ENCODE measurements around the gene CRHR1. TPM values are rescaled to one million over a fixed set of nuclear protein-coding genes. Genes with fewer than 3 reads are reported as not detected.

CRHR1 gene
- total RNA-seq, 1 donor from 2014 or later: not detected

DNA sequence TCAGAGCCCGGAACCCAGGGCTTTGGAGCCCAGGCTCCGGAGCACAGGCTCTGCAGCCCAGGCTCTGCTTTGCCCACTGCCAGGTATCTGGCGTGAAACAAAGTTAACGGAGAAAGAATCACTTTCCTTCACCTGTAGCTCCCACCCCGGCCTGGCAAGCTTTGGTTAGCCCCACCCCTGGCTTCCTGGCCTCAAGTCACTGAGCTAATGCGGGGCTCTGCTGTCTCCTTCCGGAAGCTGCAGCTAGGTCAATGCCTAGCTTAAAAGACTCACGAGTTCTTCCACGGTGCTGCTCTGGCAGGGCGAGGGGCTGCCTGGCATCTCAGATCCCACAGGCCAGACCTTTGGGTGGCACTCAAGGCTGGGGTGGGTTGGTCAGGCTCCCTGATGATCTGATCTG, 39.5 kb downstream of the CRHR1 start:
- intact Hi-C loops (cut with micrococcal nuclease): no loop called here
- no peaks in the 10 kb centered on the region for H3K36me3 Mint-ChIP-seq (ENCODE audit: low read depth)
- no peaks in the 10 kb centered on the region for H3K9me3 Mint-ChIP-seq
- H3K4me3 Mint-ChIP-seq (ENCODE audit: low read depth): no peak overlapping the region
- peaks cover 4% of the 10 kb centered on the region for H3K27me3 Mint-ChIP-seq (ENCODE audit: low read depth)
- DNase-seq (ENCODE audit: low spot score): no peak
- H3K27ac Mint-ChIP-seq: no peak overlapping the region
- no peaks in the 10 kb centered on the region for H3K4me1 Mint-ChIP-seq (ENCODE audit: low read depth)

DNA sequence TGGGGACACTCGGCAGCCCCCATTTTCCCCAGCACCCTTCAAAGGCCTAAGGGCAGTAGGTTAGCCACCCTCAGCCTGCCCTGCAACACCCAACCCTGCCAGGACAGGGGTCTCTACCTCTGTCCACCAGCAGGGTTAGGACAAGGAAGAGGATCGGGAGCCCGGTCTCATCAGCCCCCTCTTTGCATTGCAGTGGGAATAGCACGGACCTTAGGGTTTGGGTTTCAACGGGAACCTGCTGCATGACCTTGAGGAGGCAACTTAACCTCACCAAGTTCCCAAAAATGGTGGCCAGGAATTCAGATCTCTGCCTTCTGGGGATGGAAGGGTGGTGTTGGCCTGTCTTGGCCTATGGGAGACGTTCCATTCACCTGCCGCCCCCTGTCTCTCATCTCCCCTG, 40.4 kb downstream of the CRHR1 start:
- H3K9me3 Mint-ChIP-seq: no peaks in the 10 kb centered on the region
- H3K4me3 Mint-ChIP-seq (ENCODE audit: low read depth): no peak overlapping the region
- intact Hi-C loops (cut with micrococcal nuclease): no loop called here
- no peaks in the 10 kb centered on the region for H3K36me3 Mint-ChIP-seq (ENCODE audit: low read depth)
- no peaks in the 10 kb centered on the region for H3K4me1 Mint-ChIP-seq (ENCODE audit: low read depth)
- H3K27ac Mint-ChIP-seq: no peak overlapping the region
- H3K27me3 Mint-ChIP-seq (ENCODE audit: low read depth): peaks cover 4% of the 10 kb centered on the region
- DNase-seq (ENCODE audit: low spot score): no peak

DNA sequence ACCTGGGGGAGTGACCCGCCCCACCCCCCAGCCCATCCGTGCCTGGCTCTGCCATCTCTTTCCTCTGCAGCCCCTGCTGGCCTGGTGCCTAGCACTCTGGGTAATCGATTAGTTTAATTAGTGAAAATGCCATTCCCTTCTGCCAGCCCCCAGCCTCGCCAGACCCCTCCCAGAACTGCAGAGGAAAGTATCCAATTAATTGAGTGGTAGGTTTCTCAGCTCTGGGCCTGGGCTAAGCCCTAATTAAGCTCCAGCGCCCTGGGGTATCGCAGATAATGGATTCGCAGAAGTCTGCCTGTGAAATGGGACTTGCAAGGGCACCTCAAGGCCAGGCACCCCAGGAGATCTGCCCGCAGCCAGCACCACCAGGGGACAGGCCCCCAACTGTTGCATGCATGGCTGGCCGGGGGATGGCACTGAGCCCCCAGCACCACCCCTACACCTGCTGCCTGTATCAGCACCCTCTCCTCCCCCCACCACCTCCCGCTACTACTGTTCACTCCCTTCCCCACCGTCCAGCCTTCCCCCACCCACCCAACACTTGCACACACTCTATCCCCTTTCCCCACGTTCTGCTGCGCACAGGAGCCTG, 40.9 kb downstream of the CRHR1 start:
- Mint-ChIP-seq H3K9me3 (no peaks in the 10 kb centered on the region), H3K4me3 (ENCODE audit: low read depth) (no peak overlapping the region), H3K4me1 (ENCODE audit: low read depth) (no peaks in the 10 kb centered on the region), H3K27me3 (ENCODE audit: low read depth) (peaks cover 4% of the 10 kb centered on the region), H3K27ac (no peak overlapping the region), H3K36me3 (ENCODE audit: low read depth) (no peaks in the 10 kb centered on the region)
- DNase-seq (ENCODE audit: low spot score): no peak
- intact Hi-C loops (cut with micrococcal nuclease): no loop called here

GRCh38 chr17:45825792-45826191, 41.7 kb downstream of the CRHR1 start:
- H3K9me3 Mint-ChIP-seq: no peaks in the 10 kb centered on the region
- no peak overlapping the region for H3K4me3 Mint-ChIP-seq (ENCODE audit: low read depth)
- no peaks in the 10 kb centered on the region for H3K36me3 Mint-ChIP-seq (ENCODE audit: low read depth)
- peaks cover 1% of the 10 kb centered on the region for H3K27me3 Mint-ChIP-seq (ENCODE audit: low read depth)
- intact Hi-C loops (cut with micrococcal nuclease): no loop called here
- no peak for DNase-seq (ENCODE audit: low spot score)
- no peaks in the 10 kb centered on the region for H3K4me1 Mint-ChIP-seq (ENCODE audit: low read depth)
- no peak overlapping the region for H3K27ac Mint-ChIP-seq

DNA sequence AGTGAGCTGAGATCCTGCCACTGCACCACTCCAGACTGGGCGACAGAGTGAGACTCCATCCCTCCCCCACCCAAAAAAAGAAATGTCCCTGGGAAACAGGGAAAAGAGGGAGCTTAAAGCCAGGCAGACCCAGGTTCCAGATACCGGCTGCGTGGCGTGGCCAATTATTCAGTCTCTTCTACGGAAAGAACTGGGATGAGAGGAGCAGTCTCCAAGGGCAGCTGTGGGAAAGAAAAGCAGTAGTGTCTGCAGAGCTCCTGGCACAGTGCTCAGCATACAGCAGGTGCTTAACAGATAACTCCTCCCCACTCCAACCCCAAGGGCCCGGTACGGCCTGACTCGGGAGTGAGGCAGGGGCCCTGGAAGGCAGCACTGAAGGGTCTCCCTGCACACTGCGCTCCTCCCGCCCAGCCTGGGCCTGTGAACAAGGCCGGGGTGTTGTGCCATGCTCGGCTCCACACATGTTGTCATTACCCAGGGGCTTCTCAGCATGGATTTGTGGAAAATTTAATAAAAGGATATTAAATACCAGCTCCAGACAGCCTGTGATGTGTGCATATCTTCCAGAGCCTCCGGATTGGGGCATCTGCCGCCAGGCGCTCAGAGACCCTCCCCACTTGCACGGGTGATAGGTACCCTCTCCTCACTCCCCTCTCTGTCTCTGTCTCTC, 42.9 kb downstream of the CRHR1 start:
- Mint-ChIP-seq H3K36me3 (ENCODE audit: low read depth) (no peaks in the 10 kb centered on the region), H3K27ac (no peak overlapping the region), H3K27me3 (ENCODE audit: low read depth) (peaks cover under 1% of the 10 kb centered on the region), H3K4me1 (ENCODE audit: low read depth) (no peaks in the 10 kb centered on the region), H3K9me3 (no peaks in the 10 kb centered on the region), H3K4me3 (ENCODE audit: low read depth) (no peak overlapping the region)
- intact Hi-C loops (cut with micrococcal nuclease): no loop called here
- DNase-seq (ENCODE audit: low spot score): no peak

DNA sequence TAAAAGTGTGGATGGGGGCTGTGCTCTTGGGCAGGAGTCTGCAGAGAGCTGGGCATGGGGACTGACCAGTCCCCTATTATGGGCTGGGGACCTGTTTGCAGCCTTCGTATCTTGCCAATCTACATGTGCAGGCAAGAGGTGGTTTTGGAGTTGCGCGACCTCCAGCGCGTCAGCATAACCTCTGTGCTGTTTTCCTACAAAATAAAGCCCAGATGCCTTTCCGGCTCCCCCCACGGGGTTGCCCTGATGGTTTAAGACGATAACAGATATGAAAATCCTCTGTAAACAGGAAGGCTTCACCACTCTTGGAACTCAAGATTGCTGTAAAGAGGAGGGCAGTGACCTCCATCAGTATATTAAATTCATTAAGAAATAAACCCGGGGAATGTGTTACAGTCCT, 44.1 kb downstream of the CRHR1 start:
- Mint-ChIP-seq H3K9me3 (no peaks in the 10 kb centered on the region), H3K4me3 (ENCODE audit: low read depth) (no peak overlapping the region)
- intact Hi-C loops (cut with micrococcal nuclease): no loop called here

DNA sequence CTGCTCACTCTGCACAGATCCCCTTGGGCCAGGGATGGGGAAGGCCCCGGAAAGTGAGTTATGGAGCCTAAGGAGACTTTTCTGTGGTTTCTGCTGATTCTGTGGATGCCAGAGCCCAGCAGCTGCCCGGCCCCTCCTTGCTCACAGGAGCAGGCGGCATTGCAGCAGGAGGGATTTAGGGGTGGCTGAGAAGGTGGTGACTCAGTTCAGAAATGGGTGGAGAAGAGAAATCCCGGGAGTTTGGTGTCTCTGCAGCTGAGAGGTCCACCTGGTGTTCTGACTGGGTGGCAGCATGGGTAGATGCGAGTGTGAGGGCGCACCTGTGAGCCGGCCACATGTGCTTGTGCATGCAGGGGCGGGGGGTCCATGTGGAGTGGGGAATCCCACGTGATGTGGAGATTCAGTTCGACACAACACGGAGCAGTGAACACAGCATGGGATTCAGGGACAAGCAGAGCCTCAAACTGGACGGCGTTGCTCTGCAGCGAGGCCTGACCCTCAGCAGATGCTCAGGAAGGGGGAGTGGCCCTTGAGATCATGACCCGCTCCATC, 44.5 kb downstream of the CRHR1 start:
- Mint-ChIP-seq H3K36me3 (ENCODE audit: low read depth) (no peaks in the 10 kb centered on the region), H3K4me1 (ENCODE audit: low read depth) (no peaks in the 10 kb centered on the region), H3K27ac (no peak overlapping the region), H3K4me3 (ENCODE audit: low read depth) (no peak overlapping the region), H3K9me3 (no peaks in the 10 kb centered on the region), H3K27me3 (ENCODE audit: low read depth) (no peaks in the 10 kb centered on the region)
- intact Hi-C loops (cut with micrococcal nuclease): no loop called here
- DNase-seq (ENCODE audit: low spot score): no peak

More for the DNA sequence above, 44.1 kb downstream of the CRHR1 start:
- H3K27ac Mint-ChIP-seq: no peak overlapping the region
- H3K36me3 Mint-ChIP-seq (ENCODE audit: low read depth): no peaks in the 10 kb centered on the region
- no peak for DNase-seq (ENCODE audit: low spot score)
- no peaks in the 10 kb centered on the region for H3K4me1 Mint-ChIP-seq (ENCODE audit: low read depth)
- no peaks in the 10 kb centered on the region for H3K27me3 Mint-ChIP-seq (ENCODE audit: low read depth)

DNA sequence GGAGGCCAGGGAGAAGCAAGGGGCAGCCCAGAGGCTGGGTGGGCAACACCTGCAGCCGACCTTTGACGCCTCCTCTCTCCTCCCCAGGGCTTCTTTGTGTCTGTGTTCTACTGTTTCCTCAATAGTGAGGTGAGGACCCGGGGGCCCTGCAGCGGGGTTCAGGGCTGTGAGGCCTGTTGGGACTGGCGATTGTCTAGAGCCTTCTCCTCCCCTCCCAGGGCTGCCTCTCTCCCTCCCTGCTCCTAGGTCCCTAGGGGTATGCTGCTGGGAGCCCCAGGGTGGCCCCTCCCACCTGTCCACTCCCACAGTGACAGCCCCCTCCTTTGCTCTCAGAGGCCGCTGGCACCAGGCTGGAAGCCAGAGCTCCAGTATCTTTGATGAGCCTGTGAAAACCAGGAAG, 49.8 kb downstream of the CRHR1 start:
- Mint-ChIP-seq H3K9me3 (no peaks in the 10 kb centered on the region), H3K36me3 (ENCODE audit: low read depth) (no peaks in the 10 kb centered on the region), H3K27me3 (ENCODE audit: low read depth) (no peaks in the 10 kb centered on the region), H3K27ac (no peak overlapping the region), H3K4me3 (ENCODE audit: low read depth) (no peak overlapping the region), H3K4me1 (ENCODE audit: low read depth) (no peaks in the 10 kb centered on the region)
- DNase-seq (ENCODE audit: low spot score): no peak
- intact Hi-C loops (cut with micrococcal nuclease): no loop called here

GRCh38 chr17:45834471-45835396, 50.6 kb downstream of the CRHR1 start:
- no peak overlapping the region for H3K27ac Mint-ChIP-seq
- intact Hi-C loops (cut with micrococcal nuclease): no loop called here
- no peaks in the 10 kb centered on the region for H3K9me3 Mint-ChIP-seq
- no peak for DNase-seq (ENCODE audit: low spot score)
- no peak overlapping the region for H3K4me3 Mint-ChIP-seq (ENCODE audit: low read depth)
- H3K27me3 Mint-ChIP-seq (ENCODE audit: low read depth): no peaks in the 10 kb centered on the region
- H3K36me3 Mint-ChIP-seq (ENCODE audit: low read depth): no peaks in the 10 kb centered on the region
- no peaks in the 10 kb centered on the region for H3K4me1 Mint-ChIP-seq (ENCODE audit: low read depth)

DNA sequence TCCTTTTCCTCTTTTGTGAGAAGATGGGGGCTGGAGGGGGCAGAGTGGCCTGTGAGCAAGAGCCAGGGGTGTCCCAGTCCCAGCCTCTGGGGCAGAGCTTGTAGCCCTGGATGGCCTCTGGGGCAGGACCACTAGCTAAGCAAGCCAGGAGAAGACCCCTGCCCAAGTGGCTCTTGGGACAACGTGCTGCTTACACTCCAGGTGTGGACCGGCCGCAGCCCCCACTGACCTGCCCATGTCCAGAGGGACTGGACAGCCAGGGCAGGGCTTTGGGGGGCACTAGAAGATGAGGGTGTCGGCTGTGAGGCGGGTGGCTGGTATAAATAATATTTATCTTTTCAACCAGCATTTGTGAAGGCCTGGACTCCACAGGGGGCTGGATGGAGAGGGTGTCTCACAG, 51.4 kb downstream of the CRHR1 start:
- Mint-ChIP-seq H3K27ac (no peak overlapping the region), H3K4me1 (ENCODE audit: low read depth) (no peaks in the 10 kb centered on the region), H3K9me3 (no peaks in the 10 kb centered on the region), H3K27me3 (ENCODE audit: low read depth) (no peaks in the 10 kb centered on the region), H3K4me3 (ENCODE audit: low read depth) (no peak overlapping the region), H3K36me3 (ENCODE audit: low read depth) (no peaks in the 10 kb centered on the region)
- intact Hi-C loops (cut with micrococcal nuclease): no loop called here
- DNase-seq (ENCODE audit: low spot score): no peak

GRCh38 chr17:45836047-45837044, 52.2 kb downstream of the CRHR1 start:
- H3K9me3 Mint-ChIP-seq: no peaks in the 10 kb centered on the region
- no peak for DNase-seq (ENCODE audit: low spot score)
- no peaks in the 10 kb centered on the region for H3K27me3 Mint-ChIP-seq (ENCODE audit: low read depth)
- H3K27ac Mint-ChIP-seq: no peak overlapping the region
- intact Hi-C loops (cut with micrococcal nuclease): no loop called here
- H3K4me1 Mint-ChIP-seq (ENCODE audit: low read depth): no peaks in the 10 kb centered on the region
- H3K4me3 Mint-ChIP-seq (ENCODE audit: low read depth): no peak overlapping the region
- H3K36me3 Mint-ChIP-seq (ENCODE audit: low read depth): no peaks in the 10 kb centered on the region

DNA sequence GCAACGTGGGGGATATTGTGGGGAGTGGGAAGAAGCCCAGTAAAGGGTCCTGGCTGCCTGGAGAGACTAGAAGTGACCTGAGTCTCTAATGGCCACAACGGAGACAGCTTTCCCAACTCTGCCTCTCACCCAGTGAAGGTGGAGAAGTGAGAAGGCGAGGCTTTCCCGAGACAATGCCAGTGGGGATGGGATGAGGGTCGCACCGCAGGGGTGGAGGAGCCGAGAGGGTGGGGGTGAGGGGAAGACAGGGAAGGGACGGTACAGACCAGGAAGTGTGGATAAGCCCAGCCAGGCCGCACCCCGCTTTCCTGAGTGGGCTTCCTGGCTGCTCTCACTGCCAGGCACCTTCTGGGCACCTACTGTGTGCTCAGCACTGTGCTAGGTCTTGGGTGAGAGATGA, 53.1 kb downstream of the CRHR1 start:
- intact Hi-C loops (cut with micrococcal nuclease): no loop called here
- H3K36me3 Mint-ChIP-seq (ENCODE audit: low read depth): no peaks in the 10 kb centered on the region

More for the DNA sequence above, 53.1 kb downstream of the CRHR1 start:
- H3K27ac Mint-ChIP-seq: no peak overlapping the region
- DNase-seq (ENCODE audit: low spot score): no peak
- H3K4me3 Mint-ChIP-seq (ENCODE audit: low read depth): no peak overlapping the region
- H3K9me3 Mint-ChIP-seq: no peaks in the 10 kb centered on the region
- H3K27me3 Mint-ChIP-seq (ENCODE audit: low read depth): peaks cover 2% of the 10 kb centered on the region
- no peaks in the 10 kb centered on the region for H3K4me1 Mint-ChIP-seq (ENCODE audit: low read depth)
